Measurements from ENCODE around the gene TNNI2. TPM values are rescaled to one million over a fixed set of nuclear protein-coding genes. Genes with fewer than 3 reads are reported as not detected.

Gene TNNI2
- polyA plus RNA-seq, 3 donors = 0.32 to 6.6 TPM; not detected in 1

DNA sequence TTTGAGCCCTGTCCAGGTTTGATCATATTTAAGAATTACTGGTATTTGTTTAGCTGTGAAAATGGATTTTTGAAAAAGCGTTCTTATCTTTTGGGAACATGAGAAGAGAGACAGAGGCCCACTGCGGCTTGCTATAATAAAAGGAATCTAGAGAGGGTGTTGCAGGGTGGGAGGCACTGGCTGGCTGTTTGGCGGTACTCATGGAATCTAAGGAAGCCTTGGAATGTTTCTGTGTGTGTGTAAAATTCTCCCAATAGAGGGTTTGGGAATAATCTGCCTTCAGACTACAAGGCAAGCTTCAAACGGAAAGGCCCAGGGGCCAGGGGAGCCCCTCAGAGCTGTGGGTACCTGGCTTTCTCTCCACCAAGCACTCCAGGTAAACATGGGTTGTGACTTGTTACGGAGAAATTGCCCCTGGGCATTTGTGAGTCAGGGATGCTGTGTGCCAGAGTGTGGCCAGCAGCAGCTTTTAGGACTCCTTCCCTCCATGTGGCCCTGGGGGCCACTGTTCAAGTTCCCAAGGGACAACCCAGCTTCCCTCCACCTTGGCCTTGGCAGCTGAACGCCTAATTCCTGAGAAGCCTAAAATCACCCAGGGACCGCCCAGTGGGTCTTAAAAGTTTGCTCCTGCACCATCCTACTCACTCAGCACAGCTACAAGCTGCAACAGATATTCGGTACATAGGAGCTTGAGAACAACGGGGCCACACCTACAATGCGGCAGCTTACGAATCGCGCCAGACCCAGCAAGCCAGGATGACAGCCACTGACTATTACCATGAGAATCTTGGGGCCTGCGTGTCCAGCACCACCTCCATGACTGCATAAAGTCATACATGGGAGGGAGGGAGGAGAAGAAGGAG, 18.1 kb upstream of the TNNI2 start:
- no peak for DNase-seq

DNA sequence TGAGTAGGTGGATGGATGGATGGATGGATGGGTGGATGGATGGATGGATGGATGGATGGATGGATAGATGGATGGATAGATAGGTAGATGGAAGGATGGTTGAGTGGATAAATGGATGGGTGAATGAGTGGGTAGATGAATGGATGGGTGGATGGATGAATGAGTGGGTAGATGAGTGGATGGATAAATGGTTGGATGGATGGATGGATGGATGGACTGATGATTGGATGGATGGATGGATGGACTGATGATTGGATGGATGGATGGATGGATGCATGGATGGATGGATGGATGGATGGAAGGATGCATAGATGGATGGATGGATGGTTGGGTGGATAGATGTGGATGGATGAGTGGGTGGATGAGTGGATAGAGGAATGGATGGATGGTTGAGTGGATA, 17.2 kb upstream of the TNNI2 start:
- DNase-seq = no peak

DNA sequence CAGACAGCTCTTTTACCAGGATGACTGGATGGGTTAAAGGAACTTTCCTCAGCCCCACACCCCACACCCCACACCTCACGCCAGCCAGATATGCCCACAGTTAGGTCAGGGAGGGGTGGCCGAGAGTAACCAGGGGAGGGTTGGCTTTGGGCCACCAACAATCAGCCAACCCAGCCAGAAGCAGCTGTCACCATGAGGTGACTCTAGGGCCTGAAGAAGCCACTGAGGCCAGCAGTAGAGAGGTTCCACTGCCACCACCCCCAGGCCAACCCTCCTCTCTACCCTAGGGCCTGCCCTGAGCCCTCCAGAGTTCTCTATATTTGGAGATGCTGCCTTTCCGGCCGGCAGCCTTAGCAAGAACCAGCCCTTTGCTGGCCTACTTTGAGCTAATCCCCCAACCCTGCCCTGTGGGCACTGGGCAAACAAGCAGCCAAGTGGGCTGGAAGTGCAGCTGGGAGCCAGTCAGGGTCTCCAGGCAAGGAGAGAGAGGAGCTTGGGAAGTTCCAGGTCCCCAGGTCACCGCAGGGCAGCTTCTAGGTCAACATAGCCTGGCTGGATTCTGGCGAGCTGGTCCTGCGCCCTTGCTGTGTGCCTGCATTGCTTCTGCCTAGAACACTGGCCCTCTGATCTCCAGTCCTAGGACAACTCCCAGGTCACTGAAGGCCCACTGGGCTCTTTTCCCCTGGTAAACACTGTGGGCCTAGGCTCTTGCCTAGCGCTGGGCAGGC, 16.0 kb upstream of the TNNI2 start:
- DNase-seq = no peak

DNA sequence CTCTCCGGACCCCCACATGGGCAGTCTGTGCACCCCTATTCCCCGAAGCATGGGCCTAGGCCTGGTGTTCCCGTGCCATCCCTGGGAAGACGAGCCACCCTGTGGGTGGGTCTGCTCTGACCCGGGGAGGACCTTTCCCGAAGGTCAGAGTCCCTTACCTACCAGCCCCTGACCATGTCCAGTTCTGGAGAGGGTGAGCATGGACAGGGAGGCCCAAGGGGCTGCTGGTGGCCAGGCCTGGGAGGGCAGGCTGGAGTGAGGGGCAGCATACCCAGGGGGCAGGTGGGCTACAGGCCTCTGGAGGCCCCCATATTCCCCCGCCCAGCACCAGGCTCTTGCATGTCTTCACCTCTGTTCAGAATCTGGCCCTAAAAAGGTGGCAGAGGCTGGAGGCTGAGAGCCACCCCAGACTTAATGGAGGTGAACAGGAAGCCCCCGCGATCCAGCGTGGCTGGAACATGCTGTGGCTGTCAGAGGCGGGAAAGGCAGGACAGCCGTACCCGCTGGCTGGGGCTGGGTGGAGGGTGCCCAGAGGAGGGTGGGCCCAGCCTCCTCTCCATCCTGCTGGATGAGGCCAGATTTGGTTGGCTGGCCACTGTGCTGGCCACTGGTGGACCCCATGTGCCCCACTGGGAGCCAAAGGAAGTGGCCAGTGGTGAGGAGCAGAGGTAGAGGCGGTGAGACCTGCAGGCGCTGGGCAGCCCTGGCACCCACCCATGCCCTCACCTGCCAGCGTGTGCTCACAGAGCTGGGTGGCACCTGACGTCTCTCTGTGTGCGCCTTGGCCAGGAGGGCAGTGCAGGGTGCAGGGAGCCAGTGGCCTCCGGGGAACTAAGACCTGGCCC, 15.2 kb upstream of the TNNI2 start:
- DNase-seq = no peak

DNA sequence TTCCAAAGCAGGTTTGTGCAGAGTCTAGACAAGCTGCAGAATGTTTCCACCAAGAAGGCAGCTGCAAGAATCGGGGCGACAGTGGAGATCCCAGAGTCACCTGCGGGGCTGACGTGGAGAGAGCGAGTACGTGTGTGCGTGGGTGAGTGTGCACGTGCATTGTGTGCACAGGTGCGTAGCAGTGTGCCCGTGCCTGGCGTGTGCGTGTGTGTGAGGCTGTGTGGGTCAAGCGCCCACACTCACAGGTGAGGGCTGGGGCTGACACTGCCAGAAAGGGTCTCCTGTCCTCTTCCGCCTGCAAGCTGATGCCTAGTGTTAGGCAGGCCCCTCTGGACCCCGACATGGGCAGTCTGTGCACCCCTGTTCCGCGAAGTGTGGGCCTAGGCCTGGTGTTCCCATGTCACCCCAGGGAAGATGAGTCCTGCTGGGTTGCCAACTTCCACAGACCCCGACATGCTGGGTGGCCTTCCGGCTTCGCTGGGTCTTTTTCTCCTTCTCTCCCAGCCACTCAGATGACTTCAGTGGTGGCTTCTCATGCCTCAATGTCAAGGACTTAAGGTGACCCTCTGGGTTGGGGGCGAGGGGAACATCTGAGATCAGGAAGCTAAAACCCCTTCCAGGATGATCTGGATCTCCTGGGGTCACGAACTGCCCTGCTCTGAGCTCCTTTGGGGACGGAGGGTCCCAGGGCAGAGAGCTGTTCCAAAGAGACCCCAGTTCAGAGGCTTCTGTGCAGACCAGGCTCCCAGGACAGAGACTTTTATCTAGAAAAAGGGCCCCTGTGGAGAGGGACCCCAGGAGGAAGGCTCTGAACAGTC, 14.4 kb upstream of the TNNI2 start:
- no peak for DNase-seq

DNA sequence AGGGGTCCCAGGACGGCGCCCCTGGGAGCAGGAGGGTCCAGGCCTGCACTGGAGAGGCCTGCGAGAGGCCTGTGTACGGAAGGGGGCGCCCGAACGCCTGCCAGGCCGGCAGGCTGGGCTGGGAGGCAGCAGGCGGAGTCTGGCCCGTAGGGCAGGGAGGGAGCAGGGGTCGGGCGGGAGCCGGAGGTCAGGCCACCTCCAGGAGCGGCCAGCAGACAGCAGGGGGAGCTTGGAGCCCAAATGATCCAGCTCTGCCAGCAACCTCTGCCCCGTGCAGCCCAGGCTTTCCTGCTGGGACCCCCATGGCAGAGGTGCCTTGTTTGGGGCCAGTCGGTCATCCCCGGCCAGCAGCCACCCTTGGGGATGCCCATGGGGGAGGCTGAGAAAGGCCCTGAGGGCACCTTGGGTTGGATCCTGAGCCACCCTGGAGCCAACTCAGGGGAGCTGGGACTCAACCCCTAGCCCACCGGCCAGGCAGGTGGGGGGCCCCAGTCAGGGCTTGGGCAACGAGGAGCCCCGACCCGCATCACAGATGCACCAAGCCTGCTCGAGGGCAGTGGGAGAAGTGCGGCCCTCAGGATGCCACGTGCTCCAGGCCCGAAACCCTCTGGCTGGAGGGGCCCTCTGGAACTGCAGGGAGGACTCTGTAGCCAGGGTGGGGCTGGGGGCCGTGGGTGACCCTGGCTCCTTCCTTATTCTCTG, 13.6 kb upstream of the TNNI2 start:
- DNase-seq = no peak

DNA sequence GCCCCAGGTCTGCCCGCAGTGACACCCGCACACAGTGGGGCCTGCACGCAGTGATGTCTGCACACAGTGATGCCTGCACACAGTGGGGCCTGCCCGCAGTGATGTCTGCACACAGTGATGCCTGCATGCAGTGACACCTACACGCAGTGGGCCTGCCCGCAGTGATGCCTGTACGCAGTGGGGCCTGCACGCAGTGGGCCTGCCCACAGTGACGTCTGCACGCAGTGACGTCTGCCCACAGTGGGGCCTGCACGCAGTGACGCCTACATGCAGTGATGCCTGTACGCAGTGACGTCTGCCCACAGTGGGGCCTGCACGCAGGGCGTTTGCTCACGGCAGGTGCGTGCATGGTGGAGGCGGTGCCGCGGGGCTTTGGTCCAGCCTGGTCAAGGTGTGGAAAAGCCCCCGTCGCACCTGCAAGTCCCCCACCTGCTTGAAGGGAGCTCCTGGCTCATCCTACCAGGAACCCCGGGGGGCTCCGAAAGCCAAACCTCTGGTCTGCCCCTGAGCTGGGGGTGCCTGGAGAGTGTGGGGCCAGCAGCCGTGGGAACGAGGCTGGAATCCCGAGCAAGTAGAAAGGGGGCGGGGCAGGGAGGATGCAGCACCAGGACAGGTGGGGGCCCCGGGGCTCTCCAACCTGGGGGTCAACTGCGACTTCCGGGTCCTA, 12.9 kb upstream of the TNNI2 start:
- DNase-seq = no peak

DNA sequence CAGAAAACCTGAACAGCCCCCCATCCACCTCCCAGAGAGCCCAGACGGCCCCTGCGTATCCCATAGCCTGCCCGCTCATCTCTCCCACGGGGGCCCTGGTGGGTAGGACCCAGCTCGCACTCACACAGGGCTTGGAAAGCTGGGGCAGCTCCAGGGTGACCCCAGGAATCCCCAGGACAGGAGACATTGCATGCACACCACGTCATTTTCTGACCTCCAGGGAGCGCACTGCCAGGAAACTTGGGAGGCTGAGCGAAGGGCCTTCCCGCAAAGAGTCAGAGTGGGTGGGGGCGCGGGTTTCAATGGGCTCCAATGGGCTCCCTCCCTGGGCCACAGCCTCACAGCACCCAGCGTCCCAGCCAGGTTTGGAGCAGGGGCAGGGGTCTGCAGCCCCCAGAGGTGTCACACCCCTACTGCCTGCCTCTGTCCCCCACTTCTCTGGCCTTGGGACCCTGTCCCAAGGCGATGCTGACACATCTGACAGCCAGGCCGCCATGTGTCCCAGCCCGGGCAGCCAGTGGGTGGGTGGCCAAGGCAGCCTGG, 12.2 kb upstream of the TNNI2 start:
- no peak for DNase-seq

DNA sequence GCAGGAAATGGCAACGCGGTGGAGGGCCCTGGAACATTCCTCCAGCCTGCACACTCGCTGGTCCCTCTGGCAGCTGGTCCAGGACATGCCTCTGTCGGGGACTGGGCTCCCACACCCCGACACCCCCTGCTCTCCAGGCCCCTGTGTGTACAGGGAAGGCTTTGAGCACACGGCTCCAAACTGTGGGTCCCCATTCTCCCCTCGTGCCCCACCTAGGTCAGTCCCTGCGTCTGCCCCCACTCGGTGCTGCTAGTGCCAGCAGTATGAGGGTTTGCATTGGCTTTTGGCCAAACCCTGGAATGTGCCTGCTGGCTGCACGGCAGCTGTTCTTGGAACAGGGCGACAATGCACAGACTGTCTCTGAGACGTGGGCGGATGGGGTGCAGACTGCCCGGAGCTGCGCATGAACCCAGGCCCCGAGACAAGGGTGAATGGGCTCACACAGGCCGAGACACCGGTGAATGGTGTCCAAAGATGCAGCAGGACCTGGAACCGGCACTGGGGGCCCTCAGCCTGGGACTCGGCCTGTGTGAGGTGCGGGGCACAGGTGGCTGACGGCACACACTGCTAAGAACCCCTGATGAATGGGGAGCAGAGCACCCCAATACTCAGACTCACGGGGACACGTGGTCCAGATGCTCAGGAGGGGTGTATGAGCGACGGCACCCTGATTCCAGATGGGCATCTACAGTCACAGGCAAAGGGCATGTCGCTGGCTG, 11.5 kb upstream of the TNNI2 start:
- no peak for DNase-seq

DNA sequence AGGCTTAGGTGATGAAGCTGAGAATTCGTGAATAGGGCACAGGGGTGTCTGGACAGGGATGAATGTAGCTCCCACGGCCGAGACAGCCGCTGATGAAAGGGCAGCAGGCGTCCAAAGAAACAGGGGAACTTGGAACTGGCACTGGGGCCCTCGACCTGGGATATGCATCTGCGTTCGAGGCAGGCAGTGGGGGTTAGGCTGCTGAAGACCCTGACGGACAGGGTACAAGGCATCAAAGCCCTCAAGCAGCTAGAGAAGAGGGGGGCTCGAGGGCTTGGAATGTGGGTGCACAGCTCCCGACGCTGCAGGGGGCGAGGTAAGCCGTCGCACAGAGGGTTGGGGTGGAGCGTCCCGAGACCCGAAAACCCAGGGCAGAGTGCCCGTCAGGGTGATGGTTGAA, 10.8 kb upstream of the TNNI2 start:
- DNase-seq = no peak

DNA sequence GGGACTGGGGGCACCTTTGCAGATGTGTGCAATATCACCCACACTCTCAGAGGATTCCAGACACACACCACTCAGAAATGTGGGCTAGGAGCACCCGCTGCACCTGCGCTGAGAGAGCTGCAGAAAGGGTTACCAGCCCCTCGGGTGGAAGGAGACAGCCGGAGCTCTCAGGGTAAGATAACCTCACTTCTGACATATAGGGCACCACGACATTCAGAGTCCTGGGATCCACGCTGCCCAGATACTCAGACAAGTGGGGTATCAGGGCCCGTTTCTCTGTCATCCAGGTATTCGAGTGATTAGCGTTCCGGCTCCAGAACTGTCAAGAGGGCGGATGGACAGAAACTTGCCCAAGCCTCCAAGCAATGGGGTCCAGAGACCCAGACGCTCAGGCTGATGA, 10.2 kb upstream of the TNNI2 start:
- DNase-seq = no peak

DNA sequence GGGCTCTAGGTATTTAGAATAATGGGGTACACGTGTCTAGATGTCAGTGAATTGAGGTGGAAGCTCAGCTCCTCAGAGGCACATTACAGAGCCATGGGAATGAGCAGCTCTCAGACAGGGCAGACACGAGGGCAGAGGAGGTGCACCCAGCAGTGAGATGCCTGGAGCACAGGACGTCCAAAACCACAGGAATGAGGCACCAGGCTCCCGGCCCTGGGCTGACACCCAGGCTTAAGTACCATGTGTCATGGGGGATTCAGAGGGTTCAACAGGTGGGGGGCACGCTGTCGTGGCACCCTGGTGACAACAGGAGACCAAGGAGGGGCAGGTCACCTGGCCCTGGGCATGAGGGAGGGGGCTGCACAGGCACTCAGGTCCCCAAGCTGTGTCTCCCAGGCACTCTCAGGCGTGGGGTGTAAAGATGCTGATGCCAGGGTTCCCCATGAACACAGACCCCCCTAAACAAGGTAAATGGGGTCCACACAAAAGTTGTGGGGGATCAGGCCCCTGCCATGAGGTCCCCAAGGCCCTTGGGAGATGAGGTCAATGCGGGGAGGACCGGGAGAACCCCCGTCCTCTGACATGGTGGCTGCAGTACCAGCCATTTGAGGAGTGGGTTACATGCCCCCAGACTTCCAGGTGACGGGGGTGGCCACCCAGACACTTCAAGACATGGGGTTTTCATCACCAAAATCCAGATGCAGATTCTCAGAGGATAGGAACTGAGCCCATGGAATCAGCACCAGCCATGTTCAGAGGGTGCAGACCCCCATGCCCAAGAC, 9.6 kb upstream of the TNNI2 start:
- no peak for DNase-seq

DNA sequence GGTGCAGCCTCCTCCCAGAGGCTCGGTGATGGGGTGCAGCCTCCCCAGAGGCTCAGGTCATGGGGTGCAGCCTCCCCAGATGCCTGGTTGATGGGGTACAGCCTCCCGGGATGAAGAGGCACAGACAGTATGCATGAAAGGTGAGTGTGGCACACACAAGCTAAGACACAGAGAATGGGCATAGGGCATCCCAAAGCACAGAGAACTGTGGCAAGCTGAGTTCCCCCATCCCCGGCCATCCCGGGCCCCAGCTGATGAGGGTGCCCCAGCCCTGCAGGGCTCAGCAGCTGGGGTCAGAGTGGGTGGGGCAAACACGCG, 8.8 kb upstream of the TNNI2 start:
- DNase-seq = no peak

DNA sequence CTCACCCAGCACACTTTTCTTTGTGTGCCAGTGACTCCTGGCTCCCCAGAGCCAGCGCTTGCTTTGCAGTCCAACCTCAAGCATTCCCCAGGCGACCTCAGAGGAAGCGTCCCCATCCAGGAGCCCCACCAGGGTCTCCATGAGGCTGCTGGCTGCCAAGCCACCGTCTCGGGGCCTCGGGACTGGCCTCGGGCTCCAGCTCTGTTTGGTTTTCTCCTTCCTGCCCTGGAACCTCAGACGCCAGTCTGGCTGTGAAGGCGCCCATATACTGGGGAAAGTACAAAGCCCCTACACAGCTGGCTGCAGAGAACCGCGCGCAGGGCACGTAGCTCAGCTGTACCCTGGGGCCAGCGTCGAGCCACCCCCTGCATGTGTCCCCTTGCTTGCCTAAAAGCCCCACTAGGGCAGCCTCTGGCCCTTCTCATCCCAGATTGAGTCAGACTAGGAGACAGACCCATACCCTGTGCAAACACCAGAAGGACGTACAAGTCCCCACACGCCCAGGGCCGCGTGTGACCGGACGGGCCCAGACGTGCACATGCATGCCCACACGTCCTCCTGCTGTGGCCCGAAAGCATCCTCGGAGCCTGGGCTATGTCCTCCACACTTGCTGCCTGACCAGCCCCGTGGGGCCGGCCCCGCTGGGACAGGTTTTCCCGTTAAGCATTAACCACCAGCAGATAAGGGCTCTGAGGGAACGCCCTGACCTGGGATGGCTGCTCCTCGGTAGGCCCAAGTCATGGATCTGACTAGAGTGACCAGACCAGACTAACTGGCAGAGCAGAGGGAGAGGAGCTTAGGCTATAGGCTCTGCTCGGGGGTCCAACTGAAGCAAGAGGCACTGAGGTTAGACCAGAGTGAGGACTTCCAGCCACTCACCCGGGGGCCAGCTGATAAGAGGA, 8.2 kb upstream of the TNNI2 start:
- DNase-seq = no peak

DNA sequence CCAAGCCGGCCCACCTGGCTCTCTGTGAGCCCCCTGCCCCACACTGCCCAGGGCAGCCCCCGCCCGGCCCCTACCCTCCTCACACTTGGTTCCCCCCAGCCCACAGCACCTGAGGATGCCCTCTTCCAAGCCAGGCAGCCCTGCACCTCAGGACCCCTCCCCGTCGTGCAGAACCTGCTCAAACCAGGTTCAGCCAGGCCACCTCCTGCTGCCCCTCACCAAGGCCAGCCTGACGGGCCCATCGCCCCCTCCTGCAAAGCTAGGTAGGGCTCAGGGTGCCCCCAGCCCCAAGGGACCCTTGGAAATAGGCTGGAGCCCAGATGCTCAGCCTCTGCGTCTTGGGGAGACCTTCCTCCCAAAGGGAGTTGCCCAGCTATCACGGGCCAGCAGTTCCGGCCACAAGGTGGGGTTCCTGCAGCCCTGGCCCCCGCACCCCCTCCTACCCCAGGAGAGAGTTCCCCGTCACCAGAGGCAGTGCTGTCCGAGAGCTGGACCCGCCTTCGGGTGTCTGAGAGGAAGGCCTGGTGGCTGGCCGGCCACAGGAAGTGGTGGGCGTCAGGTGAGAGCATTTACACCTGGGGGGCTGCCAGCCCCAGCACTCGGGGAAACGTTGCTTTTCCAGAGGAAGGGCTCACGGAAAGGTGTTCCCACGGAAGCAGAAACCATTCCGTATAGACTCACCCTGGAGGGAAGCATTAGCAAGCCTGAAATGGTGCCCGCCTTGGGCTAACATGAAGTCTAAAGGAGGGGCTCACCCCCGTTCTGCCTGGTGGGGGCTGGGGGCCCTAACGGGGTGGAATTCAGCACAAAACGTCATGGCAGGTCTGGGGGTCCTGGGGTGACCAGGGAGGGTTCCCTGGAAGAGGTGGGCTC, 7.2 kb upstream of the TNNI2 start:
- no peak for DNase-seq

DNA sequence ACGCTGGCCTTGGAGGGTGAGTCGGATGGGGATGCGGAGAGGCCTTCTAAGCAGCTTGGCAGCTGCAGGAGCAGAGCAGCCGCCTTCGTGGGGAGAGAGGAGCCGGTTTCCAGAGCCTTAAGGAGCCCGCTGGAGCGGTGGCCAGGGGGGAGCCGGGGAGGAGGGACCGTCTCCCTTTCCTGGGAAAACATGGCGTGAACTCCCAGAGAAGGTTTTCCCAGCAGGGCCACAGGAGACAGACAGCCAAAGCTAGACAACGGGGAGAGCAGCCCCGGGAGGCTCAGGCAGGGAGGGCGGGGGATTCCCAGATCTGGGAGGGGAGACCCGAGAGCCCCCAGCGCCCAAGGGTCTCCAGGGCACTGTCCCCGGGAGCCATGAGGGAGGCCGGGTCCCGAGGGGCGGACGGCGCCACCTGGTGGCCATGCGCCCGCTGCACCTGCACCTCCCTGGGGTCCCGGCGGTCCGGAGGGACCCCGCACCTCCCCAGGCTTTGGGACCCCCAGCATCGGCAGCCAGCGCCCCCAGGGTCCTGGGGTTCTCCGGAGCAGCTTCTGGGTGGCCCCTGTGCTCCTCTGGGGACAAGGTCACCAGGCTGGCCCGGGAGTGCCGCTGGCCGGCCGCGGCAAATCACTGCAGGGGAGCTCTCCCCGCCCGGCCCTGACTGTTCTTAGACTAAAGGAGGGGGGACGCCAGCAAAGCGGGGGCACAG, 6.4 kb upstream of the TNNI2 start:
- no peak for DNase-seq
